GM18517 (cell line): ENCODE results near the gene PDE6B.
"Not testable (repeated sequence)": the region's sequence is repeated elsewhere in the genome, so short reads cannot be mapped to it uniquely, and the experiment has no call there.

Experiments used
- ATAC-seq: cut with Tn5 transposase; IDR thresholded peaks from one replicate; pipeline ENCODE4 v1.9.1; 2021; ENCODE audit warnings: mild to moderate bottlenecking, moderate library complexity; ENCODE audit not compliant: unreplicated experiment

PDE6B gene

DNA sequence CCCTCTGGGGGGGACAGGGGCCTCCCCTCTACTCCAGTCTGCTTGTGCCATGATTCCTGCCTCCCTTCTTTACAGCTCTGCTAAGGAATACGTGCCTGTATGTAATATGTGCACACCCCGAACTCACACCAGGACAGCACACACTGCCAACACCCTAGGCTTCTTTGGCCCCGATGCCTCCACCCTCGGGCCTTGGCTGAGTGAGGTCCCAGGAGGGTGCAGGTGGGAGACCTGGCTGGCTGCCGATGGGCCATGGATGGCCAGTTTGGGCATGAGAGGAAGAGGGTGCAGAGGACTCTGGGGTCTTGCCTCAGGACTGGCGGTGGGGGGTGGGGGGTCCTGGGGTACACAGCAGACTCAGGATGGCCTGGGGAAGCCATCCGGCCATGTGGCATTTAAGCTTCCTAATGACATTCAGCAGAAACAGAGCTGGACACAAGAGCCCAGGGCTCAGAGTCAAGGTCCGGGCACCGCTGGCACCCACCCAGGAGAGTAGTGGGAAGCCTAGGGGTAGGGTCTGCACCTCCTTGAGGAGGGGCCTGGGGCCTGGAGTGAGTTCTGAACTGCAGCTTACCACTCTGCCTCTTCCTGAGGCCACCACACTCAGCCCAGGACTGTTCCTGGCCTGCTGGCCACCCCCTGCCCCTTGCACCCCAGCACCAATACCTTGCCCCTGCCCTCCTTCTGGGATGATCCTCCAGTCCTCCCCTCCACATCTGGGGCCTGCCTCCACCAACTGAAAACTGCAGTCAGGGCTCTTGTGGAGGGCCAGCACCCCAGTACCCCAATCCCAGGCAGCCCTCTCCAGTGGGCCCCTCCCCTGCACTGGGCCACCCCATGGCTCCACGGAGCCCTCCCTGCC is 78.2 kb downstream of the PDE6B start:
- ATAC-seq: no peak

DNA sequence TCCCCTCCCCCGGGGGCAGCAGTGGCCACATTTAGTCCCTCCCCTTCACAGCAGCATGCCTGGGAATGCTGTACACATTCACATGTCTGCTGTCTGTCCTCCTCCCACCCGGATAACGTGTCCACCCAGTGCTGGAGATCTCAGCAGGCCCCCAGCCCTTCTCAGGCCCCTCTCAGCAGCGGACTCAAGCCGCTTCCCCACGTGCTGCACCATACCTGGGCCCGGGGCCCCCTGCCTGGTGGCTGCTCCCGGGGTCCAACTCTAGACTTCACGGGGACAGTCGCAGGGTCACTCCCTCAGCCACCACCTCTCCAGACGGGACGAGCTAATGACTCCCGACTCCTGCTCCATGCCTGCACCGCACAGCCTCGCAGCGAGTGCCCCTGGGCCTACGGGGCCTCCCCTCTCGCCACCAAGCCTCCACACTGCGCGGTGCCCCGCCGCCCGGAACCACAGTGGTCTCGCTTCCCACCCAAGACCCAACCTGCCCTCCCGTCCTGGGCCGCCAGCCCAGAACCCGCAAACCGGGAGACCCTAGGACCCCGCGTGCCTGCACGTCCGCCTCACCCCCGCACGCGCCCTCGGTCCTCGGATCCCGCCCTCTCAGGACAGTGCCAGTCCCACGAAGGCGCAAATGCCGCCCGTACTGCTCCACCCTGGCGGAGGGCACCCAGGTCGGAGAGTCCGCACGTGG is 79.0 kb downstream of the PDE6B start:
- no peak for ATAC-seq

DNA sequence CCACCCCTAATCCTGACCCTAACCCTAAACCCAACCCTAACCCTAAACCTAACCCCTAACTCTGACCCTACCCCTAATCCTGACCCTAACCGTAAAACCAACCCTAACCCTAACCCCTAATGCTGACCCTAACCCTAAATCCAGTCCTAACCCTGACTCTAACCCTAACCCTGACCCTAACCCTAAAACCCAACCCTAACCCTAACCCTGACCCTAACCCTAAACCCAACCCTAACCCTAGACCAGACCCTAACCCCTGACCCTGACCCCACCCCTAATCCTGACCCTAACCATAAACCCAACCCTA is 79.6 kb downstream of the PDE6B start:
- ATAC-seq: no peak

DNA sequence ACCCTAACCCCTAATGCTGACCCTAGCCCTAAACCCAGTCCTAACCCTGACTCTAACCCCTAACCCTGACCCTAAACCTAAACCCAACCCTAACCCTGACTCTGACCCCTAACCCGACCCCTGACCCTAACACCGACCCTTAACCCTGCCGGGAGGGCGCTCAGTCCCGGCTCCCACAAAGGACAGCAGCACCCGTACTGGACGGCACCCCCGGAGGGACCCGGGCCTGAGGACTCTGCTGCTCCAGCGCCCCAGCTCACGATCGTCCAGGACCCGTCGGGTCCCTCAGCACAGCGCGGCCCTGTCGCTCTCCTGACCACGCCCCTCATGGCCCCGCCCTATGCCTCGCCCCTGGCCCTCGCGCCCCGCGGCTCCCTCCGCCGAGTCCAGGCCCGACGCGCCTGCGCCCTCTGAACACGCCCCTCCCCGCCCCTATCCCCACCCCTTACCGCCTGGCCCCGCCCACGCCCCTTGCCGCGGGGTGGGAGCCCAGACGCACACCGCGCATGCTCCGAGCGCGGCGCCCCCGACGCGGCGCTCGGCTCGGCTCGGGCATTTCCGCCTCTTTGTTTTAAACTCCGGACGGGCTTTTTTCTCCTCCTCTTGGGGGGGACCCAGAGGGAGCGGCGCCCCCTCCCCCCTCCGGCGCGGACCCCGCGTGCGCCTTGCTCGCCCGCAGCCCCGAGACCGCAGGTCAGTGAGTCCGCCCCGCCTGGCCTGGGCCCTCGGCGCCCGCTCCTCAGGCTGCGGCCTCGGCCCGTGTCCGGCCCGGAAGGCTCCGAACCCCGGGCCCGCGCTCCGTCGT is 80.1 kb downstream of the PDE6B start, which contains the start of gene PCGF3:
TSS of gene PCGF3 (plus strand) at position 555 of the 805 bp plus-strand sequence. CDS start 27,849 bp downstream, outside the sequence.
- peak; percentile 82 for ATAC-seq

DNA sequence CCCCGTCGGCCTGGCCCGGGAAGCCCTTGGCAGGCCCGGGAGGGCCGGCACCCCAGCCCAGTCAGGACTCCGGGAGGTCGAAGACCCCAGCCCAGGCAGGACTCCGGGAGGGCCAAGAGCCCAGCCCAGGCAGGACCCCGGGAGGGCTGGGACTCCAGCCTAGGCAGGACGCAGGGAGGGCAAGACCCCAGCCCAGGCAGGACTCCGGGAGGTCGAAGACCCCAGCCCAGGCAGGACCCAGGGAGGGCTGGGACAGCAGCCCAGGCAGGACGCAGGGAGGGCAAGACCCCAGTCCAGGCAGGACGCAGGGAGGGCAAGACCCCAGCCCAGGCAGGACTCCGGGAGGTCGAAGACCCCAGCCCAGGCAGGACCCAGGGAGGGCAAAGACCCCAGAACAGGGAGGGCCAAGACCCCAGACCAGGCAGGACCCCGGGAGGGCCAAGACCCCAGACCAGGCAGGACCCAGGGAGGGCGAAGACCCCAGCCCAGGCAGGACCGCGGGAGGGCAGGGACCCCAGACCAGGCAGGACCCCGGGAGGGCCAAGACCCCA is 80.8 kb downstream of the PDE6B start:
- not testable (repeated sequence) for ATAC-seq

DNA sequence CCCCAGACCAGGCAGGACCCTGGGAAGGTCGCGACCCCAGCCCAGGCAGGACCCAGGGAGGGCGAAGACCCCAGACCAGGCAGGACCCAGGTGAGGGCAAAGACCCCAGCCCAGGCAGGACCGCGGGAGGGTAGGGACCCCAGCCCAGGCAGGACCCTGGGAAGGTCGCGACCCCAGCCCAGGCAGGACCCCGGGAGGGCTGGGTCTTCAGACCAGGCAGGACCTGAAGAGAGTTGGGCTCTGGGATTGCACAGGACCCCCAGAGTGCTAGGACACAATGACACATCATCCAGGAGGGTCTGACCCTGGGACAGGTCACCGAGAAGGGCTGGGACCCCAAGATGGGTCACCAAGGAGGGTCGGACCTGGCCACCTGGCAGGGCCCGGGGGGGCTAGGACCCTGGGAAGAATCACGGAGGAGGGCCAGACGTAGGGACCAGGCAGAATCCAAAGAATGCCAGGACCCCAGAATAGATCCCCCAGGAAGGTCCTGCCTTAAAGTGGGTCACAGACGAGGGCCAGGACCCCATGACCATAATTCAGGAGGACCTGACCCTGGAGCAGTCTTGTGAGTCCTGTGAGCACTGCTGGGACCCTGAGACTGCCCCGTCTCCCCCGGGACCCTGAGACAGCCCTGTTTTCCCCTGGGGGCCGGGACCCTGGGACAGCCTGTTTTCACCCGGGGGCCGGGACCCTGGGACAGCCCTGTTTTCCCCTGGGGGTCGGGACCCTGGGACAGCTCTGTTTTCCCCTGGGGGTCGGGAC is 81.6 kb downstream of the PDE6B start:
- no peak for ATAC-seq

DNA sequence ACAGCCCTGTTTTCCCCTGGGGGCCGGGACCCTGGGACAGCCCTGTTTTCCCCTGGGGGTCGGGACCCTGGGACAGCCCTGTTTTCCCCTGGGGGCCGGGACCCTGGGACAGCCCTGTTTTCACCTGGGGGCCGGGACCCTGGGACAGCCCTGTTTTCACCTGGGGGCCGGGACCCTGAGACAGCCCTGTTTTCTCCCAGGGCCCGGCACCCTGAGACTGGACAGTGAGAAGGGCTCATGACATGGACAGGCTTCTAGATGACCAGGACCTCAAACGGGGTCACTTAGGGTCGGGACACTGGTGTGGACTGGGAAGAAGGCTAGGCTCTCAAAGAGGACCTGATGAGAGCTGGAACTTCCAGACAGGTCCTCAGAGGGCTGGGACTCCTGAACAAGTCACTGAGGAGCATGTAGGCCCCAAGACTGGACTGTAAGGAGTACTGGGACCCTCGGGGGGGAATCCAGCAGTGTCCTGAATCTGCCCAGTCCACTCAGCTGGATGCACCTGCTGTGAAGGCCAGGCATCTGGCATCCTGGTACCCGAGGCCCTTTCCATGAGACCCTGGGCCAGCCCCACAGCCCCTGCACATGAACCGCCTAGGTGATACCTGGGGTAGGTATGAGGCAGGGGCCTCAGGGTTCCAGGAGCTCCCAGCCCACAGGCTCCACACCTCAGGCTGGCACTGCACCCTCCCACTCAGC is 82.7 kb downstream of the PDE6B start:
- no peak for ATAC-seq

DNA sequence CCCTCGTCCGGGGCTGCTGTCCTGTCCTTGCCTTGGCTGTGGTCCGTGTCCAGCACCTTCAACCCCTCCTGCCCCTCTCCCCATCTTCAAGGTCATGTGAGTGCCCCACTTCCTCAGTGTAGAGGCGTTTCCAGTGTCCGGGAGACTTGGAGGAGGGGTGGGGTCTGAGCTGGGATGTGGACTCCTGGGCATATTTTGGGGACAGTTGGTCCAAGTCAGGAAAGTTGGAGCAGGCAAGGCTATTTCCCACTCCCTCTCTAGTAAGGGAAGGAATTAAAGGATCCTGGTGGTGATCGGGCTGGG is 83.2 kb downstream of the PDE6B start:
- ATAC-seq: no peak

DNA sequence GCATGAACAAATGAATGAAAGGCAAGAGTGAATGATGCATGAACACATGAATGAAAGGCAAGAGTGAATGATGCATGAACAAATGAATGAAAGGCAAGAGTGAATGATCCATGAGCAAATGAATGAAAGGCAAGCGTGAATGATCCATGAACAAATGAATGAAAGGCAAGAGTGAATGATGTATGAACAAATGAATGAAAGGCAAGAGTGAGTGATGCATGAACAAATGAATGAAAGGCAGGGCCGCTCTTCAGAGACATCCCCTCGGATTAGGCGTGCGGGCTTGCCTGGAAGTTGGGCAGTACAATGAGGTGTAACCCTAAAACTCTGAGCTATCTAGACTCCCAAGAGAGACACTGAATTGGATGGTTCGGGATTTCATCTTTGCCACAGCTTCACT is 84.0 kb downstream of the PDE6B start:
- no peak for ATAC-seq

DNA sequence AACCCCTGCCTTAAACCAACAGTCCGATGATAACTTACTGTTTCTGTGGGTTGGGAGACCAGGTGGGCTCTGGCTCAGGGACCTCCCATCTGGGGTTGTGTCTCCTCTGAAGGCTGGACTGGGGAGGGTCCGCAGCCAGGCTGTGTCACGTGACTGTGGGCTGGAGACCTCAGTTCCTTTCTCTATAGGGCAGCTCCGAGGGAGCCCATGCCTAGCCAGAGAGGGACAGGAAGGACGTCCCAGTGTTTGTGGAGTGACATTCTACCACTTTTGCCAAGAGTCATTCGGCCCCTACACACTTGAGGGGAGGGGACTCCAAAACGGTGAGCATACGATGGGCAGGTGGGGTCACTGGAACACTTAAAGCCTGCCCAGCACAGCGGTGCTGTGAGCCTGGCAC is 84.7 kb downstream of the PDE6B start:
- no peak for ATAC-seq

DNA sequence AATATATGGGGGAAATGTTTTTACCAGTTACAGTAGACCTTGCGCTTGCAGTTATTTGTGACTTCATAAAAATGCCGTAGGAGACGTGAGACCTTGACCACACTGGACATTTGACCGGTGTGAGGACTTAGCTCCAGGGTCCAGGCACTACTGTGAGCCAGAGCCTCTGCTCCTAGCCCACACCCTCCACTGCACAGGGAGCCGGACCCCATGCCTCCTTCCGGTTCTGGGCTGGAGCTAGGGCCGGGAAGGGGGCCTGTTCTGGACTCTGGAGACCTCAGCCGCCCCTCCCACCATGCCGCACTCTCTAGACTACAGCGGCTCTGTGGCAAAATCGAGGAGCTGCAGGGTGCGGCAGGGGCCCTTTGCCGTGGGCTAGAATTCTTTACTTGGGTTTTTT is 85.5 kb downstream of the PDE6B start:
- ATAC-seq: no peak

DNA sequence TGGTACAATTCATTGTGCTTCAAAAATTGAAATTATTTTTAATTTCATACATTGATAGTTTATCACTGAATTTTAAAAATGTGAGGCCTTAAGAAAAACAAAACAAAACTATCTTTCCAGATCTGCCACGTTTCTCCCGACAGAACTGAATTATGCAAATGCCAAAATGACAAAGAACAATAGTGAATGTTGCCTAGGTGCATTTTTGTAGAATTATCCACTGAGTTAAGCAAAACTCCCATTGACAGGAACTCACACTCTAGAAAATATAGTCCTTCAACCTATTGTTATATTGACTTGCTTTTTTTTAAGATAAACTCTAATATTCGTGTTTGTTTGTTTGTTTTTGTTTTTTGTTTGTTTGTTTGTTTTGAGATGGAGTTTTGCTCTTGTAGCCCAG is 86.7 kb downstream of the PDE6B start:
- ATAC-seq: no peak

DNA sequence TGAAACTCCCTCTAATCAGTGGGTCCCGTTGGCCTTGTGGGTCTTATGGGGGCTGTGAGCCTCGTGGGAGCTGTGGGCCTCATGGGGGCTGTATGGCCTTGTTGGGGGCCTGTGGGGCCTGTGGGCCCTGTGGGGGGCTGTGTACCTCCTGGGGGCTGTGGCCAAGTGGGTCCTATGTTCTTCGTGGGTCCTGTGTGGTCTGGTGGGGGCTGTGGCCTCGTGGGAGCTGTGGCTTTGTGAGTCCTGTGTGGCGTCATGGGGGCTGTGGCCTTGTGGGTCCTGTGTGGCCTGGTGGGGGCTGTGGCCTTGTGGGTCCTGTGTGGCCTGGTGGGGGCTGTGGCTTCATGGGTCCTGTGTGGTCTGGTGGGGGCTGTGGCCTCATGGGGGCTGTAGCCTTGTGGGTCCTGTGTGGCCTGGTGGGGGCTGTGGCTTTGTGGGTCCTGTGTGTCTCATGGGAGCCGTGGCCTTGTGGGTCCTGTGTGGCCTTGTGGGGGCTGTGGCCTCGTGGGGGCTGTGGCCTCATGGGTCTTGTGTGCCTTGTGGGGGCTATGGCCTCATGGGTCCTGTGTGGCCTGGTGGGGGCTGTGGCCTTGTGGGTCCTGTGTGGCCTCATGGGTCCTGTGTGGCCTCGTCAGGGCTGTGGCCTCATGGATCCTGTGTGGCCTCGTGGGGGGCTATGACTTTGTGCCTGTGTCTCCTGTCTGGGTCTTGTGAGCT is 87.7 kb downstream of the PDE6B start:
- no peak for ATAC-seq

DNA sequence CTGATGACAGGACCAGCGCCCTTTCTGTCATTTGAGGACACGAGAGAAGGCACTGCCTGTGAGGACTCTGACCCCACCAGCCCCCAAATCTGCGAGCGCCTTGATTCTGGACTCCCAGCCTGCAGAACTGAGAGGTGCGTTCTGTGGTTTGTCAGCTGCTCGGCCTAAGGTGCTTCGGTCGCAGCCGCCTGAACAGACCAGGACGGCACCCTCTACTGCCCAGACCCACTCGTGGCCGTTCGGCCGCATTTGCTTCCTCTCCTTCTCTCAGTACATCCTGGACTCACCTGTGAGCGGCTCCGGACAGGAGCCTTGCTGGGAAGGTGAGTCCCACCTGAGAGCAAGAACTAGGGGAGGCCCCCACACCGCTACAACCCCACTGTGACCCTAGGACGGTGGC is 88.7 kb downstream of the PDE6B start:
- ATAC-seq: no peak

DNA sequence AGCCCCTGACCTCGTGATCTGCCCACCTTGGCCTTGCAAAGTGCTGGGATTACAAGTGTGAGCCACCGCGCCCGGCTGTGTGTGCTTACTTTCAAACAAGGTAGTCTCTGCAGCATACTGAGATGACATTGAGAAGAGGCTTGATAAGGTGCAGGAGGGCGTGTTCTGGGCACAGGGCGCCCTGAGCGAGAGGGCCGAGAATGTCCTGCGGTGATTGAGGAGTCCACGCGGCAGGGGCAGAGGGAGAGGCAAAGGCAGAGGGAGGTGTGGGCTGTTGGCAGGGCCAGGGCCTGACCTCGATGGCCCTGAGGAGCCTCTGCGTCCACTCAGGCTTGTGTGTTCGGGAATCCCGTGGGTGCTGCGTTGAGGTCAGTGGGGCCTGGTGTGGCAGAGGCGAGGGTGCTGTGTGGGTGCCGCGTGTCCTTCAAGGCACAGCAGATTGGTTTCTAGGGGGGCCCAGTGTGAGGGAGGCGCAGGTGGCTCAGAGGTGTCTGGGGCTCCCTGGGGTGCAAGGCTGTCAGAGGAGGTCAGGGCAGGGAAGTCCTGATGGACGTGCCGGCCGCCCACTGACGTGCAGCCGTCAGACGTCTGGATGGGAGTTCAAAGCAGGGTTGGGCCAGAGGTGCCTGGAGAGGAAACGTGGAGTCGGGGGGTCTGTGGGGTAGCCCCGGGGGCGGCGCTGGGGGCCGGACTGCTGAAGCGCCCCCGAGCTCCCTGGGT is 92.4 kb downstream of the PDE6B start:
- ATAC-seq: no peak

DNA sequence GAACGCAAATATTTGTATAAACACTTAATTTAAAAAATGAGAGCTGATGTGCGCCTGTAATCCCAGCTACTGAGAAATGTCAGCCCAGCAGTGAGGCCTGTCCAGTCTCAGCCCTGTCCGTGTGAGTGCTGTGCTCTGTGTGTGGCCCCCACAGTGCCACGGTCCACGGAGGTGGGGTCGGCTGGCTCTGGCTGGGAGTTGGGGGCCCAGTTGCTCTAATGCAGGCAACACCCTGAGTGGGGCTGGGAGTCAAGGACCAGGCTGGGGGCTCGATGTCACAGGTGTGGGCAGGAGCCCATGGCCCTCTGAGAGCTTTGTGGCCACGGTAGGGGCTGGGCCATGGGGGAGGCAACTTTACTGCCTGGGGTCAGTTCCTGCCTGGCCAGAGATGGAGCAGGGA is 93.1 kb downstream of the PDE6B start:
- ATAC-seq: no peak
